AG10803 (cell line): ENCODE measurements around the gene LIPH.
"Not testable (repeated sequence)": the region's sequence is repeated elsewhere in the genome, so short reads cannot be mapped to it uniquely, and the experiment has no call there.

ENCODE experiments used
- DNase-seq: peaks from one replicate; pipeline ENCODE4 v3.0.0; 2010; ENCODE audit warnings: low read depth
- H3K4me3 ChIP-seq: 2 replicates; pipeline ENCODE4 v1.5.1; 2011; ENCODE audit warnings: mild to moderate bottlenecking, low read length, control low read depth
- TF ChIP-seq, protein P1 (sequence below): conservative IDR thresholded peaks from 2 replicates; pipeline ENCODE4 v1.5.1; 2011; ENCODE audit warnings: mild to moderate bottlenecking, low read length, control low read depth, inconsistent platforms

Gene LIPH

DNA sequence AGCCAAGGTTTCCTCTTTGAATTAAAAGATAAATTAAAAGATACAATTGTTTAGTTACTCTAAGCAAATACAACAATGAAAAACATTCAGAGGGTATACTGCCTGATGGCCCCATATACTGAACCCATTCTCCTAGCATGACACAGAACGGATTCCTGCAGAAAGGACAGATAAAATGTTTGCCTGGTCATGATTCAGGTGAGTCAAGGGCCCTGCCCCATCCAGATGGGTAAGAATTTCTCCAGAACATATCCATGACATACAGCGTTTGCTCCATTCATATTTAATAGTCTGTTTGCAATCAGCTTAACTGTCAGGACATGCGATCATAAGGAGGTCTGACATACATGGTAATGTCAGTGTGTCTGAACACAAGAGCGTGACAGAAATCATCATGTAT is 62.1 kb downstream of the LIPH start:
- H3K4me3 ChIP-seq = no peak overlapping the region
- no peak for DNase-seq
- TF ChIP-seq, protein P1, sequence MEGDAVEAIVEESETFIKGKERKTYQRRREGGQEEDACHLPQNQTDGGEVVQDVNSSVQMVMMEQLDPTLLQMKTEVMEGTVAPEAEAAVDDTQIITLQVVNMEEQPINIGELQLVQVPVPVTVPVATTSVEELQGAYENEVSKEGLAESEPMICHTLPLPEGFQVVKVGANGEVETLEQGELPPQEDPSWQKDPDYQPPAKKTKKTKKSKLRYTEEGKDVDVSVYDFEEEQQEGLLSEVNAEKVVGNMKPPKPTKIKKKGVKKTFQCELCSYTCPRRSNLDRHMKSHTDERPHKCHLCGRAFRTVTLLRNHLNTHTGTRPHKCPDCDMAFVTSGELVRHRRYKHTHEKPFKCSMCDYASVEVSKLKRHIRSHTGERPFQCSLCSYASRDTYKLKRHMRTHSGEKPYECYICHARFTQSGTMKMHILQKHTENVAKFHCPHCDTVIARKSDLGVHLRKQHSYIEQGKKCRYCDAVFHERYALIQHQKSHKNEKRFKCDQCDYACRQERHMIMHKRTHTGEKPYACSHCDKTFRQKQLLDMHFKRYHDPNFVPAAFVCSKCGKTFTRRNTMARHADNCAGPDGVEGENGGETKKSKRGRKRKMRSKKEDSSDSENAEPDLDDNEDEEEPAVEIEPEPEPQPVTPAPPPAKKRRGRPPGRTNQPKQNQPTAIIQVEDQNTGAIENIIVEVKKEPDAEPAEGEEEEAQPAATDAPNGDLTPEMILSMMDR = no peak

GRCh38 chr3:185489462-185489861 is 62.9 kb downstream of the LIPH start:
- TF ChIP-seq, protein P1 = no peak
- DNase-seq = no peak
- H3K4me3 ChIP-seq = no peak overlapping the region

GRCh38 chr3:185488465-185488864 is 63.9 kb downstream of the LIPH start:
- H3K4me3 ChIP-seq = no peak overlapping the region
- DNase-seq = no peak
- TF ChIP-seq, protein P1 = no peak

DNA sequence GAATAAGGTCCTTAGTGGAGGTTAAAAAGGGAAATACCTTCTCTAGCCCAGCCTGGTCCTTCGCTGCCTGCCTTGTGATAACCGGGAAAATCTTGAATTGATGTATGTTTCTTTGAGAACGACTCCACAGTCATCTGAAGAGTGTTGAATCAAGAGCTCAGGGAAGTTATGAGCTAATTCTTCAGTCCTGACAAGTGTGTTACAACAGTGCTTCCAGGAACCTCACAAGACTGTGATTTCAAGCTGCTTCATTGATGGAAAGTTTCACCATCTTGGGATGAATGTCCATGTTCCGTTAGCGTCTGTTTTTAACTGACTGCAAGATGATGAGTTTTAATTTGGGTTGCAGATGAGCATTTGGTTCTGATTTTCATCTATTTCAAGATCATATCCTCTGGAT is 66.0 kb downstream of the LIPH start:
- DNase-seq = no peak
- TF ChIP-seq, protein P1 = no peak
- no peak overlapping the region for H3K4me3 ChIP-seq

DNA sequence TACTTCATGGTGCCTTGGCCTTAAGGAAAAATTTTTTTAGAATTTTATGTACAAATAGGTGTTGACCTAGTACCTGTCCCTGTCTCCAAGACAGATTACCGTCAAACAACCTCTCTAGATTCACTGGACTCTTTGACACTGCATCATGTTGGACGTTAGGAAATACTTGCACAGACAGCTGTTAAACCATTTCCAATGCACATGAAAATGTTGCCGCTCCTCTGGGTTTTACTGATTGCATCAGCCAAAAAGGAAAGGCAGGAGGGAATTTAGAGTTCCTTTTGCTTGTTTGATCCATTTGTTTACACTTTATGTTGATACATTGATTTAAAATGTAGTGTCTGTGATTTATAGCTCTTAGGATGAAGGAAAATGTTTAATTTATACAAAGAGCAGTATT is 68.1 kb downstream of the LIPH start:
- DNase-seq = no peak
- TF ChIP-seq, protein P1 = no peak
- H3K4me3 ChIP-seq = no peak overlapping the region

GRCh38 chr3:185479373-185479945 is 72.9 kb downstream of the LIPH start:
- TF ChIP-seq, protein P1 = no peak
- no peak for DNase-seq
- H3K4me3 ChIP-seq = no peak overlapping the region

DNA sequence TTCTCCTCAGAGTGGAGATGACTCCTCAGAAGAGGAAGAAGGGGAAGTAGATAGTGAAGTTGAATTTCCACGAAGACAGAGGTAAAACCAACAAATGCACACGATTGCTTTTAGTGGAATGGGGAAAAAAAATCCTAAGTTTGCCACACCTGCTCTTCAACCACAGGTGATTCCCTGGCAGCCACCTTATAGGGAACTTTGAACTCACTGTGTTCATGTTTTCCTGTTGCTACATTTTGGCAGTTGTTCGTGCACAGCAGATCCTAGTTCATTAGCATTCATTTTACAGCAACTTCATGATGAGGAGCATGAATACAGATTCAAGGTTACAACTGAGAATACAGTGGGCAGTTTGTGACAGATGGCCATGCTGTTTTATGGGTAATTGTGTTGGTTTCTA is 75.1 kb downstream of the LIPH start:
- TF ChIP-seq, protein P1 = no peak
- no peak for DNase-seq
- H3K4me3 ChIP-seq = no peak overlapping the region

- DNase-seq, H3K4me3 ChIP-seq: not testable (repeated sequence)
Measured at GRCh38 chr3:185474922-185475321, 77.5 kb downstream of the LIPH start.
